ENCODE data around the gene ARHGAP8.

Gene ARHGAP8

GRCh38 chr22:44755417-44755816, 3.0 kb downstream of the ARHGAP8 start:
- H3K27ac ChIP-seq (ENCODE audit: low read depth, low read length, severe bottlenecking), result no peak overlapping the region
- no peaks in the 10 kb centered on the region for H3K9me3 ChIP-seq (ENCODE audit: control insufficient read depth, low read length)
- no peaks in the 10 kb centered on the region for H3K36me3 ChIP-seq (ENCODE audit: control insufficient read depth, insufficient read depth, low read length)
- H3K4me3 ChIP-seq (ENCODE audit: extremely low read depth, insufficient read depth, low read length, poor library complexity, severe bottlenecking), result no peak overlapping the region
- peaks cover 6% of the 10 kb centered on the region for H3K4me1 ChIP-seq (ENCODE audit: control insufficient read depth, insufficient read depth, low read length, poor library complexity, severe bottlenecking)
- 51 to 52% methylated on average over 5 of the region's 6 CpGs for WGBS, 2 experiments (ENCODE audit: insufficient coverage in 2 of 2)

- H3K4me1 ChIP-seq (ENCODE audit: control insufficient read depth, insufficient read depth, low read length, poor library complexity, severe bottlenecking), result peaks cover 6% of the 10 kb centered on the region
- 69 to 72% methylated on average over 7 to 8 of the region's 9 CpGs for WGBS, 2 experiments (ENCODE audit: insufficient coverage in 2 of 2)
- no peaks in the 10 kb centered on the region for H3K9me3 ChIP-seq (ENCODE audit: control insufficient read depth, low read length)
- H3K36me3 ChIP-seq (ENCODE audit: control insufficient read depth, insufficient read depth, low read length), result no peaks in the 10 kb centered on the region
- no peak overlapping the region for H3K4me3 ChIP-seq (ENCODE audit: extremely low read depth, insufficient read depth, low read length, poor library complexity, severe bottlenecking)
- H3K27ac ChIP-seq (ENCODE audit: low read depth, low read length, severe bottlenecking), result no peak overlapping the region
These were observed 3.6 kb downstream of the ARHGAP8 start for GRCh38 chr22:44755956-44756361.

GRCh38 chr22:44758344-44758973, 6.1 kb downstream of the ARHGAP8 start:
- Histone ChIP-seq H3K4me3 (ENCODE audit: extremely low read depth, insufficient read depth, low read length, poor library complexity, severe bottlenecking) (no peak overlapping the region), H3K36me3 (ENCODE audit: control insufficient read depth, insufficient read depth, low read length) (no peaks in the 10 kb centered on the region), H3K4me1 (ENCODE audit: control insufficient read depth, insufficient read depth, low read length, poor library complexity, severe bottlenecking) (no peaks in the 10 kb centered on the region), H3K9me3 (ENCODE audit: control insufficient read depth, low read length) (no peaks in the 10 kb centered on the region), H3K27ac (ENCODE audit: low read depth, low read length, severe bottlenecking) (no peak overlapping the region)
- 86 to 92% methylated on average over 5 to 11 of the region's 11 CpGs for WGBS, 2 experiments (ENCODE audit: insufficient coverage in 2 of 2)

- Histone ChIP-seq H3K27ac (ENCODE audit: low read depth, low read length, severe bottlenecking) (no peak overlapping the region), H3K9me3 (ENCODE audit: control insufficient read depth, low read length) (no peaks in the 10 kb centered on the region), H3K36me3 (ENCODE audit: control insufficient read depth, insufficient read depth, low read length) (no peaks in the 10 kb centered on the region), H3K4me3 (ENCODE audit: extremely low read depth, insufficient read depth, low read length, poor library complexity, severe bottlenecking) (no peak overlapping the region), H3K4me1 (ENCODE audit: control insufficient read depth, insufficient read depth, low read length, poor library complexity, severe bottlenecking) (no peaks in the 10 kb centered on the region)
- WGBS, 2 experiments (ENCODE audit: insufficient coverage in 2 of 2), result 90 to 93% methylated on average over 3 to 4 of the region's 6 CpGs
These were observed 6.6 kb downstream of the ARHGAP8 start for GRCh38 chr22:44759001-44759400.

- no peak overlapping the region for H3K4me3 ChIP-seq (ENCODE audit: extremely low read depth, insufficient read depth, low read length, poor library complexity, severe bottlenecking)
- H3K27ac ChIP-seq (ENCODE audit: low read depth, low read length, severe bottlenecking), result no peak overlapping the region
- H3K9me3 ChIP-seq (ENCODE audit: control insufficient read depth, low read length), result no peaks in the 10 kb centered on the region
- WGBS, 2 experiments (ENCODE audit: insufficient coverage in 2 of 2), result 89 to 97% methylated on average over 16 of the region's 18 CpGs
- no peaks in the 10 kb centered on the region for H3K36me3 ChIP-seq (ENCODE audit: control insufficient read depth, insufficient read depth, low read length)
- no peaks in the 10 kb centered on the region for H3K4me1 ChIP-seq (ENCODE audit: control insufficient read depth, insufficient read depth, low read length, poor library complexity, severe bottlenecking)
These were observed 7.3 kb downstream of the ARHGAP8 start for GRCh38 chr22:44759430-44760310.

- Histone ChIP-seq H3K4me1 (ENCODE audit: control insufficient read depth, insufficient read depth, low read length, poor library complexity, severe bottlenecking) (no peaks in the 10 kb centered on the region), H3K27ac (ENCODE audit: low read depth, low read length, severe bottlenecking) (no peak overlapping the region), H3K4me3 (ENCODE audit: extremely low read depth, insufficient read depth, low read length, poor library complexity, severe bottlenecking) (no peak overlapping the region), H3K9me3 (ENCODE audit: control insufficient read depth, low read length) (no peaks in the 10 kb centered on the region), H3K36me3 (ENCODE audit: control insufficient read depth, insufficient read depth, low read length) (no peaks in the 10 kb centered on the region)
- 83% methylated on average over 1 of the region's 5 CpGs; no CpG with 5 or more reads in 1 of the 2 experiments for WGBS, 2 experiments (ENCODE audit: insufficient coverage in 2 of 2)
These were observed 8.1 kb downstream of the ARHGAP8 start for GRCh38 chr22:44760476-44760875.

GRCh38 chr22:44761025-44761424, 8.7 kb downstream of the ARHGAP8 start:
- H3K27ac ChIP-seq (ENCODE audit: low read depth, low read length, severe bottlenecking), result no peak overlapping the region
- WGBS, 2 experiments (ENCODE audit: insufficient coverage in 2 of 2), result 73 to 95% methylated on average over 5 to 6 of the region's 10 CpGs
- H3K36me3 ChIP-seq (ENCODE audit: control insufficient read depth, insufficient read depth, low read length), result no peaks in the 10 kb centered on the region
- H3K4me1 ChIP-seq (ENCODE audit: control insufficient read depth, insufficient read depth, low read length, poor library complexity, severe bottlenecking), result no peaks in the 10 kb centered on the region
- H3K9me3 ChIP-seq (ENCODE audit: control insufficient read depth, low read length), result no peaks in the 10 kb centered on the region
- no peak overlapping the region for H3K4me3 ChIP-seq (ENCODE audit: extremely low read depth, insufficient read depth, low read length, poor library complexity, severe bottlenecking)

- Histone ChIP-seq H3K36me3 (ENCODE audit: control insufficient read depth, insufficient read depth, low read length) (no peaks in the 10 kb centered on the region), H3K4me3 (ENCODE audit: extremely low read depth, insufficient read depth, low read length, poor library complexity, severe bottlenecking) (no peak overlapping the region), H3K4me1 (ENCODE audit: control insufficient read depth, insufficient read depth, low read length, poor library complexity, severe bottlenecking) (no peaks in the 10 kb centered on the region), H3K9me3 (ENCODE audit: control insufficient read depth, low read length) (no peaks in the 10 kb centered on the region), H3K27ac (ENCODE audit: low read depth, low read length, severe bottlenecking) (no peak overlapping the region)
- 94 to 95% methylated on average over 17 of the region's 17 CpGs for WGBS, 2 experiments (ENCODE audit: insufficient coverage in 2 of 2)
These were observed 12.0 kb downstream of the ARHGAP8 start for GRCh38 chr22:44764373-44764772.

- 75% methylated on average over 4 of the region's 4 CpGs; no CpG with 5 or more reads in 1 of the 2 experiments for WGBS, 2 experiments (ENCODE audit: insufficient coverage in 2 of 2)
- Histone ChIP-seq H3K27ac (ENCODE audit: low read depth, low read length, severe bottlenecking) (no peak overlapping the region), H3K9me3 (ENCODE audit: control insufficient read depth, low read length) (no peaks in the 10 kb centered on the region), H3K4me1 (ENCODE audit: control insufficient read depth, insufficient read depth, low read length, poor library complexity, severe bottlenecking) (no peaks in the 10 kb centered on the region), H3K36me3 (ENCODE audit: control insufficient read depth, insufficient read depth, low read length) (no peaks in the 10 kb centered on the region), H3K4me3 (ENCODE audit: extremely low read depth, insufficient read depth, low read length, poor library complexity, severe bottlenecking) (no peak overlapping the region)
These were observed 12.6 kb downstream of the ARHGAP8 start for GRCh38 chr22:44764974-44765373.

- Histone ChIP-seq H3K36me3 (ENCODE audit: control insufficient read depth, insufficient read depth, low read length) (no peaks in the 10 kb centered on the region), H3K4me3 (ENCODE audit: extremely low read depth, insufficient read depth, low read length, poor library complexity, severe bottlenecking) (no peak overlapping the region), H3K27ac (ENCODE audit: low read depth, low read length, severe bottlenecking) (no peak overlapping the region), H3K9me3 (ENCODE audit: control insufficient read depth, low read length) (no peaks in the 10 kb centered on the region), H3K4me1 (ENCODE audit: control insufficient read depth, insufficient read depth, low read length, poor library complexity, severe bottlenecking) (no peaks in the 10 kb centered on the region)
- 86 to 88% methylated on average over 10 to 13 of the region's 23 CpGs for WGBS, 2 experiments (ENCODE audit: insufficient coverage in 2 of 2)
These were observed 13.4 kb downstream of the ARHGAP8 start for GRCh38 chr22:44765571-44766285.
